HL-60/S4 treated with retinoic acid at 250 ng/mL for 4 days and 3 days (cell line): ENCODE measurements around the gene ZNF316.
"Not testable (repeated sequence)": the region's sequence is repeated elsewhere in the genome, so short reads cannot be mapped to it uniquely, and the experiment has no call there.

ENCODE experiments used
- in situ Hi-C: fragments of 300-500 bp; cut with MboI; formaldehyde crosslinking; loops from 2 replicates; pipeline ENCODE4 v1.7.0; 2022; ENCODE audit warnings: low sequenced_read_pairs

ZNF316 gene

GRCh38 chr7:6621195-6622133 is 15.7 kb upstream of the ZNF316 start:
- in situ Hi-C loops = no loop called here

DNA sequence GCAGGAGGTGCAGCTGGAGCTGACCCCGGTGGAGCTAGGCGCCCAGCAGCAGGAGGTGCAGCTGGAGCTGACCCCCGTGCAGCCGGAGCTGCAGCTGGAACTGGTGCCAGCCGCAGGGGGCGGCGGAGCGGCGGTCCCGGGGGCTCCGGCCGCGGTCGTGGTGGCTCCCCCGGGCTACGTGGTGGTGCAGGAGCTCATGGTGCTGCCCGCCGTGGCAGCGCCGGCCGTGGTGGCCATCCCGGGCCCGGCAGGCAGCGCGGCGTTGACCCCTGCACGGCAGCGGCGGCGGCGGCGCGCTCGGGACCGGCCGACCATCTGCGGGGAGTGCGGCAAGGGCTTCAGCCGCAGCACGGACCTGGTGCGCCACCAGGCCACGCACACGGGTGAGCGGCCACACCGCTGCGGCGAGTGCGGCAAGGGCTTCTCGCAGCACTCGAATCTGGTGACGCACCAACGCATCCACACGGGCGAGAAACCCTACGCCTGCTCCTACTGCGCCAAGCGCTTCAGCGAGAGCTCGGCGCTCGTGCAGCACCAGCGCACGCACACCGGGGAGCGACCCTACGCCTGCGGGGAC is 14.9 kb upstream of the ZNF316 start:
- in situ Hi-C loops = no loop called here

GRCh38 chr7:6623589-6624245 is 13.4 kb upstream of the ZNF316 start:
- in situ Hi-C loops = no loop called here

DNA sequence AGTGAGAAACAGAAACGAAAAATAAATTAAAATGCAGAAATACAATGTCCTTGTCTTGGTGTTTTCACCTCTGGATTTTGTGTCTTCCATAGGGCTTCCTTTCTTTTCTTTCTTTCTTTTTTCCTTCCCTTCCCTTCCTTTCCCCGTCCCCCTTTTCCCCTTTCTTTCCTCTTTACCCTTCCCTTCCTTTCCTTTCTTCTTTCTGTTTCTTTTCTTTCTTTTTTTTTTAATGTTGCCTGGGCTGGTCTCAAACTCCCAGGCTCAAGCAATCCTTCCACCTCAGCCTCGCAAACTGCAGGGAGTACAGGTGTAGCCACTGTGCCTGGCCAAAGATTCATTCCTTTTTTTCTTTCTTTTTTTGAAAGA is 12.9 kb upstream of the ZNF316 start:
- in situ Hi-C loops = no loop called here

- in situ Hi-C loops = no loop called here
Observed at GRCh38 chr7:6628045-6628444, 9.1 kb upstream of the ZNF316 start.

GRCh38 chr7:6630007-6630849 is 6.9 kb upstream of the ZNF316 start:
- in situ Hi-C loops = no loop called here

- in situ Hi-C loops = no loop called here
Observed at GRCh38 chr7:6631605-6632004, 5.5 kb upstream of the ZNF316 start.

GRCh38 chr7:6634021-6634420 is 3.1 kb upstream of the ZNF316 start:
- in situ Hi-C loops = no loop called here

DNA sequence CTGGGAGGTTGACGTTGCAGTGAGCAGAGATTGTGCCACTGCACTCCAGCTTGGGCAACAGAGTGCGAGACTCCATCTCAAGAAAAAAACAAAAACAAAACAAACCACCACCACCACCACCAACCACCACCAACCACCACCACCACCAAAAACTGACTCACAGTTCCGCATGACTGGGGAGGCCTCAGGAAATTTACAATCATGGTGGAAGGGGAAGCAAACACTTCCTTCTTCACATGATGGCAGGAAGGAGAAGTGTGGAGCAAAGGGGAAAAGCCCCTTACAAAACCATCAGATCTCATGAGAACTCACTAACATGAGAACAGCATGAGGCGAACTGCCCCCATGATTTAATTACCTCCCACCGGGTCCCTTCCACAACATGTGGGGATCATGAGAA is 2.1 kb upstream of the ZNF316 start:
- in situ Hi-C loops = not testable (repeated sequence)

GRCh38 chr7:6637544-6638229 is 569 bp downstream of the ZNF316 start:
- in situ Hi-C loops = no loop called here

DNA sequence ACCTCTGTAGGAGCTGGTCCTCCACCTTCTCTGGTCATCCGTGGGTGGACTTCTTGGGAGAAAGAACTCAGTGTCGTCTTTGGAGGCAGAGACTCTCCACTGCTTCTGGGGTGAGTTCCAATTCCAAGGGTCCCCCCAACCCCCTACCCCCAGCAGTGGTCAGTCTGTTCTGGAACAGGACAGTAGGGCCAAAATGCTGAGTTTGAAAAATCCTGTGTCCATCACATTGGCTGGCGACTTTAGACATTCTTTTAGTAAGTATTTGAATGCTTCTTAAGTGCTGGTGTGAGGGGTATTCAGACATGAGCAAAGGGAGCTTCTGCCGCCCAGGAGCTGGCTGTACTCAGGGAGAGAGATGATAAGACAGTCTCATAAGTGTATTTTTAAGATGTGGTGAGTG is 1.9 kb downstream of the ZNF316 start:
- in situ Hi-C loops = no loop called here

DNA sequence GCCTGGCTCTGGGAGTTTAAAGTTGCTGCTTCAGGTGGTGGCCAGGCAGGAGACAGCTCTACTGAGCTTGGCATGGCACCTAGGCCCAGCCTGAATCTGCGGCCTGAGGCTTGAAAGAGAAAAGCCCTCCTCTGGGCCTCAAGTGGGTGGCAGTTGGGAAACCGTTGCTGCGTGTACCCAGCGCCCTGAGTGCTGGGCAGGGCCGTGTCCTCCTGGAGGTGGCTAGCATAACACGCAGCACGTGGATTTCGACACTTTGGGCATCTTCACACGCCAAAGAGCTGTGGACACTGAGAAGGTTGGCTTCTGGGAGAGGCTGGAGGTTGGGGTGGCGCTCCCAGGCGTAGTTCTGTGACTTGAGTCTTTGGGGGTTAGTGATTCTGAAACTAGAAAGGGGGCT is 2.5 kb downstream of the ZNF316 start:
- in situ Hi-C loops = no loop called here

- in situ Hi-C loops = no loop called here
Observed at GRCh38 chr7:6640246-6640721, 3.2 kb downstream of the ZNF316 start.

- in situ Hi-C loops = no loop called here
Observed at GRCh38 chr7:6641305-6642035, 4.4 kb downstream of the ZNF316 start.

DNA sequence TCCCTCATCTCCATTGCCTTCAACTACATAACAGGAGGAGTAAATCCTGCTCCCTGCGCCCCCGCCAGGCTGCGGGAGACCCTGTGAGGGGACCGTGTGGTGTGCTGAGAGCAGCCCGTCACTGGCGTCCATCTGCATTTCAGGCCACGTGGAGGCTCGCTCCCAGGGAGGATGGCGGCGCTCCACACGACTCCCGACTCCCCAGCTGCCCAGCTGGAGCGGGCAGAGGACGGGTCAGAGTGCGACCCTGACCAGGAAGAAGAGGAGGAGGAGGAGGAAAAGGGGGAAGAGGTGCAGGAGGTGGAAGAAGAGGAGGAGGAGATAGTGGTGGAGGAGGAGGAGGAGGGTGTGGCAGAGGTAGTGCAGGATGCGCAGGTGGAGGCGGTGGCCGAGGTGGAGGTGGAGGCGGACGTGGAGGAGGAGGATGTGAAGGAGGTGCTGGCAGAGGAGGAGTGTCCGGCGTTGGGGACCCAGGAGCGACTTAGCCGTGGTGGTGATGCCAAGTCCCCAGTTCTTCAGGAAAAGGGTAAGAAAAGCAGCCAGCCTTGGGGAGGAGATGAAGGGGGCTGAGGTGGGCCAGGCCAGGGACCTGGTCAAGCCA is 5.2 kb downstream of the ZNF316 start:
- in situ Hi-C loops = no loop called here

DNA sequence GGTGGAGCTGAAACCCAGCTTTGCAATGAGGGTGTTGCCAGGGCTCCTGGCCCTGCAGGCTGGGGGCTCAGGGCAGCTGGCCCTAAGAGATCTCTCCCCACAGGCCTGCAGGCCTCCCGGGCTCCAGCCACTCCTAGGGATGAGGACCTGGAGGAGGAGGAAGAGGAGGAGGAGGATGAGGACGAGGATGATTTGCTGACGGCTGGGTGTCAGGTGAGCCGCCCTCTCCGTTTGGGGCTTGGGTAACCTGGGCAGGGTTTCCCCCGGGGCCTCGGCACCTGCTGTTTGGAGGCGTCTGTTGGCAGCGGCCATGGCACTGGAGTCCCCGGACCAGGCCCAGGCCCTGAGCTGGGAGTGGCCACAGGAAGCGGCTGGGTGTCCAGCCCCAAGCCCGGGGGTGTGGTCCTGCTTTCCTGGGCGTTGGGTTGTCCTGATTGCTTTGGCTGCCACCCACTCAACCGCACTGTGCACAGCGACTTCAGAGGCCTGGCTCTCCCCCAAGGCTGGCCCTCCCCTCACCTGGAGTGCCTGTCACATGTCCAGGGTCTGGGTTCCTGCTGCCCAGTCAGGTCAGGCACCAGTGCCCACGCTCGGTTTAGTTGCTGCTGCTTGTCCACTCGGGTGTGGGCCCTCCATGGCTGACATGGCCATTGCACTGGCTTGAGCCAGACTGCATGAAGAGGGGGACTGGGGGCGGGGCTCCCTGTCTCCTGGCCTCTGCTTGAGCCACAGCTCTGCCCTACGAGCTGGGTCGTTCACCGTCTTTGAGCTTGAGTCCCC is 5.9 kb downstream of the ZNF316 start:
- in situ Hi-C loops = no loop called here

- in situ Hi-C loops = no loop called here
Observed at GRCh38 chr7:6643915-6644625, 7.0 kb downstream of the ZNF316 start.

- in situ Hi-C loops = no loop called here
Observed at GRCh38 chr7:6644728-6645127, 7.6 kb downstream of the ZNF316 start.
